Esophagus muscularis mucosa (tissue), 4 donors: ENCODE data around the gene TBC1D10A. TPM values are rescaled to one million over a fixed set of nuclear protein-coding genes. Genes with fewer than 3 reads are reported as not detected.

Experiments used
- DNase-seq: peaks from one replicate; pipeline ENCODE4 v3.0.0-alpha.2; 2017; ENCODE audit errors: extremely low spot score
- H3K27ac ChIP-seq, 4 donors: fragments of 200-600 bp; sonication (generic); replicated peaks in 1 of 4; 1 replicate in 3 of 4; 2 replicates in 1 of 4; pipeline ENCODE4 v1.5.1; 2016 to 2019; ENCODE audit warnings: mild to moderate bottlenecking in 1 of 4
- H3K27me3 ChIP-seq, 4 donors: fragments of 200-600 bp; sonication (generic); one replicate each; pipeline versions ENCODE4 v1.5.1 to v1.6.0; 2016 to 2019
- H3K36me3 ChIP-seq, 4 donors: fragments of 200-600 bp; sonication (generic); one replicate each; pipeline ENCODE4 v1.5.1; 2016 to 2019
- H3K4me1 ChIP-seq, 4 donors: fragments of 200-600 bp; sonication (generic); one replicate each; pipeline ENCODE4 v1.5.1; 2016 to 2019
- H3K4me3 ChIP-seq, 4 donors: fragments of 200-600 bp; sonication (generic); 1 replicate in 2 of 4; 2 replicates in 2 of 4; pipeline ENCODE4 v1.5.1; 2016 to 2019; ENCODE audit warnings: mild to moderate bottlenecking in 4 of 4, moderate library complexity in 1 of 4
- H3K9me3 ChIP-seq, 4 donors: fragments of 200-600 bp; sonication (generic); 1 replicate in 3 of 4; 2 replicates in 1 of 4; pipeline ENCODE4 v1.5.1; 2016 to 2019
- CTCF ChIP-seq, 3 experiments: fragments of 200-600 bp in 2 of 3; fragments of 450-650 bp in 1 of 3; sonication (generic) in 2 of 3; IDR thresholded peaks; one replicate each; pipeline ENCODE4 v1.5.1; 2017 to 2019; ENCODE audit warnings: antibody characterized with exemption in 3 of 3, mild to moderate bottlenecking in 2 of 3, moderate library complexity in 1 of 3
- EP300 ChIP-seq: sonication (generic); formaldehyde crosslinking; IDR thresholded peaks from one replicate; pipeline ENCODE4 v1.6.1; 2017; ENCODE audit warnings: antibody characterized with exemption
- POLR2A ChIP-seq: fragments of 450-650 bp; IDR thresholded peaks from one replicate; pipeline ENCODE4 v1.6.1; 2017; ENCODE audit warnings: antibody characterized with exemption, moderate library complexity, mild to moderate bottlenecking, low read depth
- POLR2AphosphoS5 ChIP-seq, 2 donors: sonication (generic); formaldehyde crosslinking; IDR thresholded peaks; one replicate each; pipeline ENCODE4 v1.6.1; 2017; ENCODE audit warnings: antibody characterized with exemption in 2 of 2
- WGBS: methylation state at CpG from one replicate; pipeline ENCODE4 v1.1.5; 2018; 5-methylcytosine and 5-hydroxymethylcytosine counted together
- intact Hi-C: fragments of 100-400 bp; cut with DNase I; formaldehyde crosslinking; loops from one replicate; pipeline ENCODE4 v1.15.1; 2023
- total RNA-seq, 4 donors: library from RNA; depleted of rRNA; stranded (reverse); fragments of >200 nt; gene quantifications; one replicate each; pipeline versions ENCODE4 v1.1.0 to v1.2.1, GENCODE V29; 2016

TBC1D10A gene
- total RNA-seq, 4 donors from 2014 or later, result 29.5 to 40.3 (median 38.0) TPM

GRCh38 chr22:30336752-30337460, 10.2 kb upstream of the TBC1D10A start:
- intact Hi-C loops, result no loop called here
- Histone ChIP-seq H3K27me3 (no peaks in the 10 kb centered on the region), H3K4me3 (no peak overlapping the region), H3K27ac (no peak overlapping the region), H3K9me3 (no peaks in the 10 kb centered on the region), H3K36me3 (peaks cover 96 to 100% (median 99%) of the 10 kb centered on the region in 4 donors), H3K4me1 (peaks cover 4 to 16% (median 14%) of the 10 kb centered on the region in 4 donors)
- no peak for DNase-seq
- TF ChIP-seq POLR2A, result no peak
- 94% methylated on average over 4 of the region's 4 CpGs for WGBS

- H3K4me1 ChIP-seq, result peaks cover under 1 to 12% (median 7%) of the 10 kb centered on the region in 4 donors
- no peaks in the 10 kb centered on the region for H3K9me3 ChIP-seq
- no peak for DNase-seq
- TF ChIP-seq EP300 (no peak), CTCF (IDR thresholded peaks at IDR 0.05) (no peak), POLR2A (no peak), POLR2AphosphoS5 (IDR thresholded peaks at IDR 0.05) (no peak)
- intact Hi-C loops, result no loop called here
- no peak overlapping the region for H3K27ac ChIP-seq
- H3K27me3 ChIP-seq, result no peaks in the 10 kb centered on the region
- no peak overlapping the region for H3K4me3 ChIP-seq
- H3K36me3 ChIP-seq, result peaks cover 92 to 98% (median 95%) of the 10 kb centered on the region in 4 donors
- 100% methylated on average over 1 of the region's 1 CpG for WGBS
These were observed 8.5 kb upstream of the TBC1D10A start for GRCh38 chr22:30335236-30335635.

DNA sequence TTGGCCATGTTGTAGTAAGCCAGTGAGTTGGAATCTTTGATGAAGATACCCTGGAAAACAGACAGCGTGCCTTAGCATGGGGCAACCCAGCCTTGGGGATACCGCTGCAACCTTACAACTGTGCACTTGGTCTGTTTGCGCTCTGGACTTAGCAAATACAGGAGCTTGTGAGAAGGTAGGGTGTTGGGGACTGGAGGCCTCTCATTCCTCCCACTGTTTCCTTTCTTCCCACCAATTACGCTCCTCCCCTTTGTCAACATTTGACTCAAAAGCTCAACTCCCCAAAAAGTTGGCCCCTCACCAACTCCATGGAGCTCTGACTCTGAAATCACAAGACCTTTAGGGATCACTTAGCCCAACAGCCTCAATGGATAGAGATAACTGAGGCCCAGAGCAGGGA, 7.9 kb upstream of the TBC1D10A start:
- 95% methylated on average over 4 of the region's 4 CpGs for WGBS
- H3K4me1 ChIP-seq, result peaks cover 0 to 8% (median 5%) of the 10 kb centered on the region in 4 donors
- intact Hi-C loops, result no loop called here
- no peak overlapping the region for H3K27ac ChIP-seq
- H3K36me3 ChIP-seq, result peaks cover 86 to 95% (median 93%) of the 10 kb centered on the region in 4 donors
- no peak overlapping the region for H3K4me3 ChIP-seq
- no peak for TF ChIP-seq EP300
- TF ChIP-seq POLR2AphosphoS5 (IDR thresholded peaks at IDR 0.05), result no peak
- no peak for TF ChIP-seq CTCF (IDR thresholded peaks at IDR 0.05)
- no peak for TF ChIP-seq POLR2A
- no peaks in the 10 kb centered on the region for H3K9me3 ChIP-seq
- no peak for DNase-seq
- no peaks in the 10 kb centered on the region for H3K27me3 ChIP-seq

DNA sequence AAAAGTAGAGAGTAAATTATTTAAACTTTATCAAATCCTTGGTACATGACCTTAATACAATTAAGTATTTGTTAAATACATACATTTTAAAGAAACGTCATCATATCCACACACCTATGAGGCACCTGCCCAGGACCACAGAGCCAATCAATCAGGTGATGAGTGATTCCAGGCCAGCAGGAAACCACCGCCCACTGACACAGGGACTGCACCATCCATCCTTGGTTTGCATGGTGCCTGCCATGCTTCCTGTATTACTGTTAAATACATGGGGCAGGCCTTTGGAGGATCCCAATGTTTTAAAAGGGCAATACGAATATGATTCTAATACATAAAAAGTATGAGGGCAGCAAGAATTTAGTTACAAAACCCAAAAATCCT, 7.0 kb upstream of the TBC1D10A start:
- WGBS, result 92% methylated on average over 3 of the region's 3 CpGs
- H3K9me3 ChIP-seq, result no peaks in the 10 kb centered on the region
- intact Hi-C loops, result no loop called here

More for the DNA sequence above, 7.0 kb upstream of the TBC1D10A start:
- TF ChIP-seq CTCF (IDR thresholded peaks at IDR 0.05), result no peak
- no peak for TF ChIP-seq EP300
- TF ChIP-seq POLR2AphosphoS5 (IDR thresholded peaks at IDR 0.05), result no peak
- TF ChIP-seq POLR2A, result no peak
- no peak for DNase-seq
- Histone ChIP-seq H3K27me3 (no peaks in the 10 kb centered on the region), H3K4me3 (no peak overlapping the region), H3K4me1 (peaks cover 0 to 8% (median 3%) of the 10 kb centered on the region in 4 donors), H3K27ac (no peak overlapping the region), H3K36me3 (peaks cover 76 to 88% (median 84%) of the 10 kb centered on the region in 4 donors)
